ENCODE results near the gene SUPT5H. TPM values are rescaled to one million over a fixed set of nuclear protein-coding genes. Genes with fewer than 3 reads are reported as not detected.

Gene SUPT5H
- total and polyA plus RNA-seq, 2 of the 13 experiments (the other 11 are each of a cell fraction or from before 2014, with no cell fraction given): 48.2 to 51.7 TPM

- peak; percentile 92; the same call in 1 of the 2 replicates for TF ChIP-seq ZFP82 (CRISPR knock-in tag; IDR thresholded peaks at IDR 0.05; ENCODE audit: borderline replicate concordance)
- peak; percentile 88; the same call in 1 of the 2 replicates for TF ChIP-seq ZNF816 (CRISPR knock-in tag; IDR thresholded peaks at IDR 0.05; ENCODE audit: borderline replicate concordance)
- no peak for TF ChIP-seq AGO1 (IDR thresholded peaks at IDR 0.05; ENCODE audit: low read depth, low read length, poor library complexity, severe bottlenecking)
- peak; percentile 85; the same call in 1 of the 2 replicates for TF ChIP-seq ZSCAN9 (CRISPR knock-in tag; IDR thresholded peaks at IDR 0.05; ENCODE audit: borderline replicate concordance)
- TF ChIP-seq ZNF800 (CRISPR knock-in tag; IDR thresholded peaks at IDR 0.05): peak; percentile 87
- no peak for TF ChIP-seq HNRNPUL1 (IDR thresholded peaks at IDR 0.05; ENCODE audit: low read depth, low read length)
- TF ChIP-seq MATR3 (CRISPR knock-in tag; IDR thresholded peaks at IDR 0.05): no peak
- TF ChIP-seq HNF1A (IDR thresholded peaks at IDR 0.05; ENCODE audit: low read depth): no peak
- TF ChIP-seq HNF1A (CRISPR knock-in tag; IDR thresholded peaks at IDR 0.05; ENCODE audit: borderline replicate concordance): peak; percentile 68
- peak; percentile 93; the same call in 1 of the 2 replicates for TF ChIP-seq ZNF337 (CRISPR knock-in tag; IDR thresholded peaks at IDR 0.05; ENCODE audit: borderline replicate concordance, low read depth)
- TF ChIP-seq ZNF264 (CRISPR knock-in tag; IDR thresholded peaks at IDR 0.05): no peak
- peak; percentile 86; the same call in 1 of the 2 replicates for TF ChIP-seq ZNF329 (CRISPR knock-in tag; IDR thresholded peaks at IDR 0.05; ENCODE audit: low read depth)
- TF ChIP-seq KDM3A (CRISPR knock-in tag; IDR thresholded peaks at IDR 0.05; ENCODE audit: low read depth): peak; percentile 65; the same call in 1 of the 2 replicates
- peak; percentile 99 for TF ChIP-seq ZNF468 (CRISPR knock-in tag; IDR thresholded peaks at IDR 0.05)
- TF ChIP-seq ZNF616 (CRISPR knock-in tag; IDR thresholded peaks at IDR 0.05; ENCODE audit: low read depth): peak; percentile 99
- no peak for TF ChIP-seq FOXO1 (CRISPR knock-in tag; IDR thresholded peaks at IDR 0.05)
- TF ChIP-seq ARID2 (CRISPR knock-in tag; IDR thresholded peaks at IDR 0.05; ENCODE audit: borderline replicate concordance): peak; percentile 96
- no peak for TF ChIP-seq RBM22 (optimal IDR thresholded peaks at IDR 0.05; ENCODE audit: low read length)
- TF ChIP-seq SOX13 (IDR thresholded peaks at IDR 0.05): no peak
- no peak for TF ChIP-seq SOX13 (CRISPR knock-in tag; conservative IDR thresholded peaks at IDR 0.05 in 1 of 2, IDR thresholded peaks at IDR 0.05 in 1 of 2)
- TF ChIP-seq ZKSCAN5 (CRISPR knock-in tag; IDR thresholded peaks at IDR 0.05): no peak
- TF ChIP-seq DNMT1 (CRISPR knock-in tag; IDR thresholded peaks at IDR 0.05): peak; percentile 98
- peak; percentile 92; the same call in 1 of the 2 replicates for TF ChIP-seq IRF9 (CRISPR knock-in tag; IDR thresholded peaks at IDR 0.05; ENCODE audit: borderline replicate concordance)
These were observed 57.4 kb downstream of the SUPT5H start (continued) for GRCh38 chr19:39502640-39503417.
